Germinal center (tissue), 1 donor: ENCODE measurements around the gene IL23R.

Experiments used
- DNase-seq: peaks from one replicate; pipeline ENCODE4 v3.0.0; 2012; ENCODE audit warnings: mixed read lengths, low spot score

Gene IL23R

DNA sequence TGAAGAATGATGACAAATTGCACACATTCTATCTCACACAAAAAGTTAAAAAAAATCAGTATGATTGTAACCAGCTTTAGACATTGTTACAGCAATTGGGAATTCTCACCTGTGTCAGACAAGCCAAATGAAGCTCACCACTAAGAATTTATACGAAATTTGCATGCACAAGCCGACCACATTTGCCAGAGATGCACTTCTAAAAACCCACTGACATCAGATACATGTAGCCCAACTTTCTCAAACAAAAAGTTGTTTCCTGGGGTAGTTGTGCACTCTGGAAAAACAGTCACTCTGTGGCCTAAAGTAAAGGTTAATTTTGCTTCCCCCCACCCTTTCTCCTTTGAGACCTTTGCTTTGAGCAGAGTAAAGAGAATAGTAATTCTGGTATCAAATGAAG lies 73.5 kb downstream of the IL23R start:
- DNase-seq, result no peak

DNA sequence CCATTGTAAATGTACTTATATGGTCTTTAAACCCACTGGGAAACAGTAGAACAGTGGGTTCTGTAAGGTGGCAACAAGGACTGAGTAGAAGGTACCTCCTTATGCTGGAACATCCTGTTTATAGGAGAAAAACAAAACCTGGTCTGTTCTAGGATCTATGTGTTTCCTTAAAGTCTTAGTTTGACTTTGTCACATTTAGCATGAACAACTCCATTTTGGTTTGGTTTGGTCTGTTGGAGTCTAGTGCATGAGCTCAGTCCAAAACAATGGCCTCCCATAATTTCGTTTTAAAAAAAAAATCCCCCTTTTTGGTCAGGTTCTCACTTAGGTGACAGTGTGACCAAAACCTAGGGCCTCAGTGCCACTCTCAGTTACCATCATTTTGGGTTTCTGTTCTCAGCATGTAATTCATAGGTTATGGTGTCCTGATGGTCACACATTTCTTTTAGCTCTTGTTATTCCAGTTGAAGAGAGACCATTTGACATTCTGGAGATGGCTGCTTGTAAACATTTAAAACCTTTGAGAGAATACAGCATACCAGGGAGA lies 75.0 kb downstream of the IL23R start:
- no peak for DNase-seq

DNA sequence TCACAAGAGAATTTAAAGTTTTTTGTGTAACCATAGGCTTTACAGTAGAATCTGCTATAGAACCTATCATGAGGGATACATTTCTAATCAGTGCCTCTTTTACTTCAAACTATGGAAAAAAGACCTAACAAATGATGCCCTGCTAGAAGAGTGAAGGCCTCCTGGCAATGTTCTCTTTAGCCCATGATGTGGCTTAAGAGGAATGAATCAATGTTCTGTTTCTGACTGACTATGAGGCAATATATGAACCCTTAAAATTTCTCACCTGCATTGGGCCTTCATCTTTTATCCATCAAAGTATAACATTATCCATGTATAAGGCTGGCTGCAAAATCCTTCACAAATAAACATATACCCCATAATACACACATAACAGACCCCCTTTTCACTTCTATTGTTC lies 75.8 kb downstream of the IL23R start:
- no peak for DNase-seq

DNA sequence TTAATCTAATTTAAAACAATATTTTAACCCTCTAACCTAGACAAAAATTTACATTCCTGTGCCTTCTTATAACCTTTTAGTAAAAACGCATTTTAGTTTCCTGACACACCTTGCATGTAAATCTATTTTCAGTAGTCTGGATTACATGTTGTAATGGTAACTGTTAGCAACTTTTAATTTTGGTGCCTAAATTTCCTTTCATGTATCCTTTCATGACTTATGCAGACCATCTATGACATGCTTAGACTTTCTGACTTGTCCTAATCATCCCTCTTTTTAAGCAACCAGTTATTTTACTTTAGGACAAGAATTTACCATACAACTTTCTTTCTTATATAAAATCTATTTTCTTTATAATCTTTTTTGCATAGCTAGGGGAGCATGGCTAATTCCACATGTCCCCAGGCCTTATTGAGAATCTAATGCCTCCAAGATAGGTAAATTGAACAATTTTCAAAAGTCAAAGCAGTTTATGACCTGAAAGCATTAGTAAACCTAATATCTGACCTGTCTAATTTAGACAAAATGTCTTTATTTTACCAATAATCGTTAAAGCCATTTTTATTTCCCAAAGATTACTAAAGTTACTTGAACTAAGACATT lies 83.9 kb downstream of the IL23R start:
- no peak for DNase-seq

DNA sequence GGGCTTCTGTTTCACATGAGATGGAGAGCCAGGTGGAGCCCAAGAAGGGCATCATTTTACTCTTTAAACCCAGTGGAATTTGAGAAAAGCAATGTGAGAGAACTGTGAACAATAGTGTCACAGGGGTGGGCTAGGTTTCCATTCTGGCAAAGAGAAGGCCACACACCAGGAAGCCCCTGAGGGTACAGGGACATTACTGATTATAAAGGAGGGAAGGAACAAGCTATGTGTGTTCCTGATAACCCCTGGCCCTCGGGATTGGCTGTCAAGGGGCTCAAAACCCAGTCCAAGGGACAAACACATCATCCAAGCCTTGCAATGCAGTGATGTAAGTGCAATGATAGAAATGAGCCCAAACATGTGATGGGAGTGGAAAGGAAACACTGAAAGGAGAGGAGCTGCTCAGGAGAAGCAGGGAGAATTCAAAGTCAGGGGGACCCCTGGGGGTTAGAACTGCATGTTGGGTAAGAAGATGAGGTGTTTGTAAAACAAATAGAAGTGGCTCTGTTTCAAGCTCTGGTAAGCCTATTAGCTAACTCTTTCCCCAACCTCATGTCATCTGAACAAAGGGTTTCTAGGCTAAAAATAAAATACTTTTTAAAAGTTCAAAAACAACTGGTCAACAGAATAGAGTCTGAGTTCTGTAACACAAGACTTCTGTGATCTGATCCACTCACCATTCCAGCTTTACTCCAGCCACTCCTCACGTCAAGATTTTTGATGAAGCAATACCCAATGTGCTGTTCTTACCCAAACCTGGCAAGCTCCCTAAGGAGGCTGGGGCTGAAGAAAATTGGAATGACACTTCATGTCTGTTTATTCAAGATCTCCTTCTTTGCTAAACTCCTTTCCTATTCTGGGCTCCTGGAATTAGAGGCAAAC lies 90.3 kb downstream of the IL23R start:
- DNase-seq, result no peak

DNA sequence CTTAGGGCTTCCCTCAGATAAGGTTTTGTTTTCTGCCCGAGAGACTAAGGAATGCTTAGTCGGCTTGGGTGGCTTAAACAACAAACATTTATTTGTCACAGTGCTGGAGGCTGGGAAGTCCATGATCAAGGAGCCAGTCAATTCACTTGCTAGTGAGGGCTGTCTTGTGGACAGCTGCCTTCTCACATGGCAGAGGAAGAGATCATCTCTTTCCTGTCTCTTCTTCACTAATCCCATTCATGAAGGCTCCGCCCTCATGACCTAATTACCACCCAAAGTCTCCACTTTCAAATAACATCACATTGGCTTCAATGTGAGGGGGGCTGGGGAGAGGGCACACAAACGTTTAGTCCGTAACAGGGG lies 90.9 kb downstream of the IL23R start:
- DNase-seq, result no peak

DNA sequence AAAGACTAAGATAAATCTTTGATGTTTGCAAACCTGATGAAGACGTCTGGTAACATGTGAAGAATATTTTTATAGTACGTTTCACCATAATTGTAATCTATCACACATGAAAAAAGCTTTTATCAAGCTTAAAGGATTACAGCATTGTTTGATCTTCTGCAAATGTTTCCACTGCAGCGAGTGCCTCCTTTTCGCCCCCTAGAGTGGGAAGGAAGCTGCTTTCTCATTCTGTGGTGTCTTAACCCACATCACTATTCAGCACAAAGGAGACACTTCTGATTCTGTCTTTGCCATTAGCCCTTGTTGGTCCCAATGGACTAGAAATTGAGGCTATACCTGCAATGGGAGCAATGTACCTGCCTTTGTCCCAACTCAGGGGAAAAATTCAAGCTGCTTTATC lies 95.4 kb downstream of the IL23R start:
- DNase-seq, result no peak

DNA sequence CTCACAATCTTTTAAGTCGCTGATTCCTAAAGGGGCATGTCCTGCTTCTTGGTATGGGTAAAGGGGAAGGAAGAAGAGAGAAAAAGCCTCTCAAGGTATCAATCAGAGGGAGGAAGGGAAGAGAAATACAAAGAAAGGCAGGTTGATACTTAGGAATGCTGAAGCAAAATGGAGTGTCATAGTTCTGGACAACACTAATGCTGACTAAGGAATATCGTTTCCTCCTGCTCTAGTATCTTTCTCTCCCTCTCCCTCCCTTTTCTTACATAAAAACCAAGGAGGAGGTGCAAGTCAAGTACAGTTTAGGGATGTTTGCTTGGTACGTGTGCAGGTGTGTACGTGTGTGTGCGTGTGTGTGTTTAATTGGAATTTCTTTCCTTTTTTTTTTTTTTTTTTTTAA lies 96.5 kb downstream of the IL23R start:
- DNase-seq, result no peak

DNA sequence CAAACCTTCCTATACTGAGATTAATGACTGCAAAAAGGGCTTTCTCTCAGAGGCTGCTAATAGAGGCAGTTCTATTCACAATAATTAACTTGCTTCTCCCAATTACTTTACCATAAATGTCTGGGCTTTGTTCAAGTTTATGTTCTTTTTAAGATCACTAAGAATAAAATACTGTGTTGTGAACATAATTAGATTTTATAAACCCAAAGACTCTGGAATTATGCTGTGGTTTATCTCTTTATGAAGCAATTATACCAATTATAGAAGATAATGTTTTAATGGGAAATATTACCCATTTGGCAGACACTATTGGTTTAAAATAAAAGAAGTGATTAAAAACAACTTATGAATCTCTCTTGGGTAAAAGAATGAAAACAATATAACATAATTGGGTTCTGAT lies 97.9 kb downstream of the IL23R start:
- no peak for DNase-seq

DNA sequence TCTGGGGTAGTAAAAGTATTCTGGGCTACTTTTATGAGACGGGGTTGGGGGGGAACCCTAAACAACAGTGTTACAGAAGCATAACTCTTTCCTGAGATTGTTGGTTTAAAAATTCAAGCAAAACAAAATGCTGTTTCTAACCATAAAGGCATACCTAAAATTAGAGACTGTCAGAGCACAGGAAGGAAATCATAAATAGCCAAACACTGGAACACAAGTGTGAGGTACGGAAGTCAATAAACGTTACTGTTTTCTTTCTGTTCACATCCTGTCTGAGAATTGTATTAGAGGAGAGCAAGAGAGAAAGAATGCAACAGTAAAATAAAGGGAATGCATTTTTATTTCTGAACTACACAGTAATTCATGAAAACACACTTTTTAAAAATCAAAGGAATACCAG lies 98.6 kb downstream of the IL23R start:
- no peak for DNase-seq

DNA sequence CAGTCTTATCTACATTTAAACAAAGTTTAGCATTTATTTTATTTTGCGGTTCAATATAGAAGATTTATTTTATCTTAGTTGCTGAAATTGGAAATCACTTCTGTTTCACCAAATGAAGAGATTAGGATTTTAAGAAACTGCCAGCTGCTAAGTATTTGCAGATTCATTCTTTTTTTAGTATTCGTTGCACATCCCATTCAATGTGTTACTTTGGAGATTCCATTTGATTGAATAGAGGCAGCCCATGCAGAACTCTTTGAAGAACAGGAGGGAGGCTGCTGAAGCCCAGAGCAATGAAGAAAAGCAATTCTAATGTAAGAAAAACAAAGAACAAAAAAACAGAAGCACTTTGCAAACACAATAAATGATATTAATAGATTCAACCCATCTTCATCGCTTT lies 102.8 kb downstream of the IL23R start:
- DNase-seq, result no peak

DNA sequence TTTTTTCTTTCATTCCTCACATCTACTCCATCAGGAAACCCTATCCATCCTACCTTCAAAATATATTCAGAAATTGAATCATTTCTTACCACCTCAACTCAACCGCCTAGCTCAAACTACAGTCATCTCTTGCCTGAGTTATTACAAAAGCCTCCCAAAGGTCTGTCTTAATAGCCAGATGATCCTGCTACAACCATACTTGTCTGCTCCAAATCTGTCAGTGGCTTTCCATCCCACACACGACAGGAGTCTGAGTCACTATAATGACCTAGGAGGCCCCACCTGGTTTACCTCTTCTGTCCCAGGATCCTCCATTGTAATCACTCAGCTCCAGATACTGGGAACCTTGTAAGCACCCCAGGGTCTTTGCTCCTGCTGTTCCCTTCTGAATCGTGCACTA lies 104.3 kb downstream of the IL23R start:
- no peak for DNase-seq

DNA sequence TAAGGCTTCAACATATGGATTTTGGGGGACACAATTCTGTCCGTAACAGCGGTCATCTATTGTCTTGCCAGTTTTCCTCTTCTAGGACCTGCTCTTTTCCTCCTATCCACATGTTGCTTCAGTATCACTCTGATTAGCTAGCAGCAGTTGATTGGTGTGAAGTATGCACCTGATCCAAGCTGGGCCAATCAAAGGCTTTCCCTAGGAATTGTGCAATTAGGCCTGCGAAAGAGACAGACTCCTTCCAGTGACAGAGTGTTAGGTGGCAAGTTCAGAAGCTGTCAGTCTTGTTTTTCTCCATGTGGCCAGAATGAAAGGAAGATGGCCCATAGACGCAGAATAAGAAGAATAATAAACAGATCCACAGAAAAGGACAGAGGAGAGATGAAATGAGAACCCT lies 107.3 kb downstream of the IL23R start:
- no peak for DNase-seq

DNA sequence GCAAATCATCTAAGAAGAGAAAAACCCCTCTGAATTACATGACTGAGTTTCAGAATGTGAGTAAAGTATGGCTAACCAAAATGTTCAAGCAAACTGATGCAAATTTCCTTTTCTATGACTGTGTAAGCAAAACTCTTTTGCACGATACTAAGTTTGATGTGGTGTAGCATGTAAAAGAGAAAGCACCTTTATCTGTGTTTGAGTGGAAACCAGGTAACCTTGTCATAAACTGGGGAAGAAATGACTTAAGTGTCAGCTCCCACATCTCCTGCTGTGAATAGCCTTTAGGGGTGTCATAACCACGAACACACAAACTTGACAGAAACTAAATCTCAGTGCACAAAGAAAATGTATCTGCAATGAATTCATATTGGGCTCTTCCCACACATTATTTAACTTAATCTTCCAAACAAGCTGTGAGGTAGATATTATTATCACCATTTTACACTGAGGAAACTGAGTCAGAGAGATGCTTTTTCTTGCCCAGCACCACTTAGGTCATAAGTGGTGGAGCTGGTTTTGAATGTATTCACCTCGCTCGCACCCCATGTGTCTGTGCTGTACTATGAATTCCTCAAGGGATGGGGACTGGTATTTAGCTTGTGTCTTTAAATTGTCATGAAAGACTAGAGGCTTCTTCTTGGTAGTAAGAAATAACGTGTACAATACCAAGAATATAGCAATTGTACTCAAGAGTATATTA lies 108.5 kb downstream of the IL23R start:
- no peak for DNase-seq

DNA sequence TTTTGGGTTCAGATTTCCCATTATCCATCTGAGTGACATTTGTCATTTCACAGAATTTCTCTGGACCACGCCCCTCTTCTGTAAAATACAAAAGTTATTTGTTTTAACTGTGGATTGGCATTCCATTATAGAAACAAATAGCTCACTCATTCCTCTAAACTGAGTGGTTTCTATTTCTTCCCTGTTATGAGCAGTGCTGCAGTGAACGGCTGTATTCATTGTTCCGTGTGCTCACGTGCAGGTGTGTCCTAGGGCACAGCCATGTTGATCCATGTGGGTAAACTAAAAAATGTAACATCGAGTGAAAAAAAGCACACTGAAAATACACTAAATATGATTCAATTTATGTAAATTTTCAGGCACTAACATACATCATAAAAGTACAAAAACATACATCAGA lies 114.4 kb downstream of the IL23R start:
- DNase-seq, result no peak

DNA sequence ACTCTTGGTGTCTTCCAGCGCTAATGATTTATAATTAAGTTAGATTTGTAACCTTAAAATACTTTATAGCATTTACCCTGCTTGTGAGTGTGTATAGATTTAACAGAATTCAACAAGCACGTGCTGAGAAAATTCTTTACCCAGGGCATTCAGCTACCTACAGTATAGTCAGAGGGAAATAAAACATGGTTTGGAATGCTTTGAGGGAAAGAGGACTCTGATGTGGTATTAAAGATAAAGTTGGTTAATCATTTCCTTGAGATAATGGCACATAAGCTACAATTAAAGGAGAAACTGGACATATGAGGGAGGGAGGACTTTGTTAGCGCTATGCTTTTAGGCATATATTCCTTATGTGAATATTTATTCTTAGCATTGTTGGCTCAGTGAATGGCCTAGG lies 115.0 kb downstream of the IL23R start:
- DNase-seq, result no peak

DNA sequence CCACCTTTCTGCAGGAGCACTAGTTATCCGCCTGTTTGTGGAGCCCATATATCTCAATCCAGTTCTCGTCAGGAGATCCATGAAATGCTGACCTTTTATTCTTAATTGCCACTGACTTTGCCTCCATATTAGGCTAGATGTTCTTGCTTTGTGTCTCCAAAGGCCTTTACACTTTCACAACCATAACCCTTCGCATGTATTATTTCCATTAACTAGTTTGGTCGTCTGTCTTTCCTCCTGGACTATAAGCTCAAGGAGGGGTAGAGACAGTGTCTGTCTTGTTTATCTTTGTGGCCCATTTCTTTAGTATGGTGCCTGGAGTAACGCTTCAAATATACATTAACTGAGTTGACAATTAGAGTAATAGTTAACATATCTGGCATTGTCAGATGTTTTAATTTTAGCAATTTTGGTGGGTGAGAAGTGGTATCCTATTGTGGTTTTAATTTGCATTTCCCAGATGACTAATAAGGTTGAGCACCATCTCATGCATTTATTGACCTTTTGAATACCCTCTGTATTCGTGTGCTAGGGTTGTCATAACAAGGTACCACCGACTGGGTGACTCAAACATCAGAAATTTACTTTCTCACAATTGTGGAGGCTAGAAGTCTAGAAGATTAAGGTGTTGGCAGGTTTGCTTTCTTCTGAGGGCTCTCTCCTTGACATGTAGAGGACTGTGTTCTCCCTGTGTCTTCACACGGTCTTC lies 119.7 kb downstream of the IL23R start:
- DNase-seq, result no peak

DNA sequence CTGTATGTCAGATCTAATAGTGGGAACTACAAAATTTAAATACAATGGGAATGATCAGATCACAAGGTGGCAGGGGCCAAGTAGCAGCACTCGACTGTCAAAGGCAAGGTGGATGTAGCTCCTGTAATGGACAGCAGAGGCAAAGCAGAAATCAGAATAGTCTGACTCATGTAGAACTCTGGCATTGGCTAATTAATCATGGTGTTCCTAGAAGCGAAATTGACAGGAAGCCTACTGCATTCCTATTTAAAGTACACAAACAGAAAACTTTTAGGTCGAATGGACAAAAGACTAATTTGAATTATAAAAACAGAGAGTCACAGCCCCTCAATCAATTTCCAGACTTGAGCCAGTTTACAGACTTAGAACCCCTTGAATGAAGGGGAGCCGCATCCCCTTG lies 124.0 kb downstream of the IL23R start:
- no peak for DNase-seq

DNA sequence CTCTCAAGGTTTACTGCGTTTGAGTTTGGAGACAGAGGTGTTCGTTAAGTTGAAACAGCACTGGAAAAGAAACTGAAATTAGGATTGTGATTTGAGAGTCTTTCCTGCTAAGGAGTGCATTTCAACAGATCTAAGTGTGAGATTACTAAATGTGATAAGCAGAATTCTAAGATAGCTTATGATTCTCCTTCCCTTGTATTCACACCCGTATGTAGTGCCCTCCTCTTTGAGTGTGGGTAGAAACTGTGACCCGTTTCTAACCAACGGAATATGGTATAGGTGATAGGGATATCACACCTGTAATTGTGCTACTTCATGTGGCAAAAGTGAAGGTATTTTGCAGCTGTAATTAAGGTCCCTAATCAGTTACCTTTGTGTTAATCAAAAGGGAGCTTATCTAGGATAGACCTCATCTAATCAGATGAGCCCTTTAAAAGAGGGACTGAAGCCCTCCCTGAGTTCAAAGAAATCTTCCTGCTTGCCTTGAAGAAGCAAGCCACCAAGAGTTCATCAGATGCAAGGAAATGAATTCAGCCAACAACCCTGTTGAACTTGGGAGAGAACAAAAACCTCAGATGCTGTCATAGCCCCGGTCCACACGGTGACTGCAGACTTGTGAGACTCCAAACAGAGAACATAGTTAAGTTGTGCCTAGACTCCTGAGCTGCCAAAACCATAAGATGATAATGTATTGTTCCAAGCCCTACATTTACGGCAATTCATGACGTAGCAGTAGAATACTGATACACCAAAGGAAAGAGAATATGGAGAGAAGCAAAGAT lies 128.8 kb downstream of the IL23R start:
- DNase-seq, result no peak

DNA sequence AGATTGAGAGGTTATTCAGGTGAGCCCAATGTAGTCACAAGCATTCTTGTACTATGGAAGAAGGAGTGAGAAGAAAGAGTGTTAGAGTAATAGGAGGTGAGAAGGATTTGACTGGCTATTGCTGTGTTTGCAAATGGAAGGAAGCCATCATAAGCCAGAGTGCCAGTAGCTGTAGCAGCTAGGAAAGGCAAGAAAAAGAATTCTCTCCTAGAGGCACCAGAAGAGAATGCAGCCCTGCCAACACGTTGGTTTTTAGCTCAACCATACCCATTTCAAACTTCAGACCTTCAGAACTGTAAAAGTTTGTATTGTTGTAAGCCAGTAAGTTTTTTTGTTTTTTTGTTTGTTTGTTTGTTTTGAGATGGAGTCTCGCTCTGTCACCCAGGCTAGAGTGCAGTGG lies 132.5 kb downstream of the IL23R start:
- no peak for DNase-seq

DNA sequence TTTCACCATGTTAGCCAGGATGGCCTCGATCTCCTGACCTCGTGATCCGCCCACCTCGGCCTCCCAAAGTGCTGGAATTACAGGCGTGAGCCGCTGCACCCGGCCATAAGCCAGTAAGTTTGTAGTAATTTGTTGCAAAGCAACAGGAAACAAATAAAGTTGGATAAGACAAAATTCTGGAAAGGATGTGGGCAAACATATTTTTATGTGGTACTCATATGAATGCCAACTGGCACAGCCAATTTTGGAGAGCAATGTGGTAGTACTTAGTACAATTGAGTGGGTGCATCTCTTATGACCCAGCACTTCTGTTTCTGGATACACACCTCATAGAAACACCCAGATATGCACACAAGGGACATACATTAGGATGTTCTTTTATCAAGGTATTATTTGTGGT lies 133.0 kb downstream of the IL23R start:
- DNase-seq, result no peak

DNA sequence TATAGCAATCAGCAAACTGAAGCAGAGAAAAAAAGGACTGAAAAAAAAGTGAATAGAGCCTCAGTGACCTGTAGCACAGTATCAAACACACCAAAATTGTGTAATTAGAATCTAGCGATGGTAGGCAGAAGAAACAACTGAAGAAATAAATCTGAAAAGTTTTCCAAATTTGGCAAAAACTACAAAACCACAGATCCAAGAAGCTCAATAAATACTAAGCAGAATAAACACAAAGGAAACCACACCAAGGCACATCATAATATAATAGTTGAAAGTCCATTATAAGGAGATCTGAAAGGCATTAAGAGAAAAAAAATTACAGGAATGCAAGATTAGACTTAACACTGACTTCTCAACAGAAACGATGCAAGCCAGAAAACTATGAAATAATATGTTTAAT lies 134.3 kb downstream of the IL23R start:
- DNase-seq, result no peak
